IMR-90 (cell line): ENCODE results near the gene SBSN.

ENCODE experiments used
- CEBPB ChIP-seq: IDR thresholded peaks from 2 replicates; pipeline ENCODE4 v1.6.1; 2012; ENCODE audit warnings: low read depth, low read length, improper control_type of control experiment
- SMC3 ChIP-seq: fragments of 150-350 bp; IDR thresholded peaks from 2 replicates; pipeline ENCODE4 v1.6.1; 2016; ENCODE audit warnings: low read depth, mild to moderate bottlenecking, antibody characterized with exemption, low read length, moderate library complexity
- TF ChIP-seq, protein P1 (sequence below): conservative IDR thresholded peaks from 2 replicates; pipeline ENCODE4 v1.5.1; 2012; ENCODE audit warnings: mild to moderate bottlenecking, low read depth, low read length, improper control_type of control experiment

DNA sequence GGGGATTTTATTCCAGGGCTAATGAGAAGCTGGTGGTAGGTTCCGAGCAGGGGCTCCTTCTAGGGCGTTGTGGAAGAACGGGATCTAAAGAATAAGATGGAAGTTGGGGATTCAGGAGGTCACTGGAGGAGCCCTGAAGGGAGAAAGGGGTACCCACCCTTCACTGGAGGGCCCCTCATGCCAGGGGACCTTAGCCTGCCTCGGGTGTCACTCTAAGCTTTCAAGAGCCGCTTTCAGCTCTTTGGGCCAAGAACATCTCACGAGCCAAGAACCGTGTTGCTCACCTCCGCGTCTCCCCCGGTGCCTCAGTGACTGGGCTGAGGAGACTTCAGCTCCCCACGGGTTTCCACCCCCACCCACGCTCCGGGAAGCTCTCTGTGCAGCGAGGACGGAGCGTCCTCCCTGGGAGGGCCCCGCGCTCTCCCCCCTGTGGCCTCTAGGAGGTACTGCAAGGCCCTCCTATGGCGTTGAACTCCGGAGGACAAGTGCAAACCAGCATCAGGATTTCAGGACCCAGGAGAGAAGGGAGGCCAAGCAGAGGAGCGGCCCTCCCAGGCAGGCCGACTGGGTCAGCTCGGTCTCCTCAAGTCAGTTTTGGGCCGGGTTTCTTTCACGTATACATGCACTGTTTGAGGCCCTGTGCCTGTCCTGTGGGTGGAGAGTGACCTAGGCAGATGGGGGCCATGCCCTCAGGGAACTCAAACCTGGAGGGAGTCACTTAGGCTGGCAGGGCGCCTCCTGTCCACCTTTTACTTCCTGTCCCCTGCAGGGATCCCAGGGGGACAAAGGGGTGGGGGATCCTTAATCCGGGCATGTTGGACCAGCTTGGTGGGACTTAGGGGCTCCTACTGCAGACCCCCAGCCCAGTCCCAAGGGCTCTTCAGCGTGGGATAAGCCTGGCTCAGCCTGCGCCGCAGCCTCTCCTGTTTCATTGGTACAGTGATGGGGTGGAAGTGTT is 32.7 kb downstream of the SBSN start:
- TF ChIP-seq CEBPB (no peak), SMC3 (peak; percentile 85)
- TF ChIP-seq, protein P1, sequence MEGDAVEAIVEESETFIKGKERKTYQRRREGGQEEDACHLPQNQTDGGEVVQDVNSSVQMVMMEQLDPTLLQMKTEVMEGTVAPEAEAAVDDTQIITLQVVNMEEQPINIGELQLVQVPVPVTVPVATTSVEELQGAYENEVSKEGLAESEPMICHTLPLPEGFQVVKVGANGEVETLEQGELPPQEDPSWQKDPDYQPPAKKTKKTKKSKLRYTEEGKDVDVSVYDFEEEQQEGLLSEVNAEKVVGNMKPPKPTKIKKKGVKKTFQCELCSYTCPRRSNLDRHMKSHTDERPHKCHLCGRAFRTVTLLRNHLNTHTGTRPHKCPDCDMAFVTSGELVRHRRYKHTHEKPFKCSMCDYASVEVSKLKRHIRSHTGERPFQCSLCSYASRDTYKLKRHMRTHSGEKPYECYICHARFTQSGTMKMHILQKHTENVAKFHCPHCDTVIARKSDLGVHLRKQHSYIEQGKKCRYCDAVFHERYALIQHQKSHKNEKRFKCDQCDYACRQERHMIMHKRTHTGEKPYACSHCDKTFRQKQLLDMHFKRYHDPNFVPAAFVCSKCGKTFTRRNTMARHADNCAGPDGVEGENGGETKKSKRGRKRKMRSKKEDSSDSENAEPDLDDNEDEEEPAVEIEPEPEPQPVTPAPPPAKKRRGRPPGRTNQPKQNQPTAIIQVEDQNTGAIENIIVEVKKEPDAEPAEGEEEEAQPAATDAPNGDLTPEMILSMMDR = peak; percentile 88
